Caco-2 (cell line): ENCODE measurements around the gene AGPAT3. TPM values are rescaled to one million over a fixed set of nuclear protein-coding genes. Genes with fewer than 3 reads are reported as not detected.
"Not testable (repeated sequence)": the region's sequence is repeated elsewhere in the genome, so short reads cannot be mapped to it uniquely, and the experiment has no call there.

ENCODE experiments used
- BruUV-seq: library from RNA; stranded (reverse); fragments of 400-500 nt; replicated peaks from 2 replicates; lab custom pipeline; 2021; lab: Mats Ljungman, UMichigan
- CTCF ChIA-PET: fragments of 300-600 bp; sonication (Branson Sonifier 250); formaldehyde crosslinking; loops from one replicate; lab custom pipeline; 2022; ENCODE audit warnings: antibody characterized with exemption; lab: Charles Lee
- POLR2A ChIA-PET: fragments of 300-600 bp; sonication (Branson Sonifier 250); formaldehyde crosslinking; loops from one replicate; lab custom pipeline; 2022; ENCODE audit warnings: antibody characterized with exemption; lab: Charles Lee
- DNase-seq, 2 experiments: peaks; one replicate each; pipeline versions ENCODE4 v3.0.0 to v3.0.0-alpha.2; 2020 to 2022
- H3K27me3 ChIP-seq: replicated peaks from 2 replicates; pipeline ENCODE4 v1.6.0; 2011; ENCODE audit warnings: low read length; ENCODE audit not compliant: control insufficient read depth, insufficient read depth
- H3K36me3 ChIP-seq: 2 replicates; pipeline ENCODE4 v1.5.1; 2011; ENCODE audit warnings: low read length; ENCODE audit not compliant: control insufficient read depth, insufficient read depth
- H3K4me1 ChIP-seq: fragments of 250-450 bp; sonication (Bioruptor Pico); 2 replicates; pipeline ENCODE4 v1.5.1; 2020; ENCODE audit warnings: mild to moderate bottlenecking
- H3K4me3 ChIP-seq: 2 replicates; pipeline ENCODE4 v1.5.1; 2011; ENCODE audit warnings: low read depth, mild to moderate bottlenecking, control low read depth, low read length
- H3K9me3 ChIP-seq: fragments of 250-450 bp; sonication (Bioruptor Pico); 2 replicates; pipeline ENCODE4 v1.5.1; 2020; ENCODE audit warnings: mild to moderate bottlenecking, moderate library complexity
- H3K27ac Mint-ChIP-seq: one replicate; pipeline ENCODE4 v1.8.0; 2022; ENCODE audit warnings: mixed read lengths; ENCODE audit not compliant: unreplicated experiment
- H3K27me3 Mint-ChIP-seq: one replicate; pipeline ENCODE4 v1.8.0; 2022; ENCODE audit warnings: mixed read lengths; ENCODE audit not compliant: insufficient read depth, unreplicated experiment
- H3K36me3 Mint-ChIP-seq: one replicate; pipeline ENCODE4 v1.8.0; 2022; ENCODE audit warnings: mild to moderate bottlenecking, mixed read lengths; ENCODE audit not compliant: insufficient read depth, unreplicated experiment
- H3K4me1 Mint-ChIP-seq: one replicate; pipeline ENCODE4 v1.8.0; 2022; ENCODE audit warnings: low read depth, mixed read lengths; ENCODE audit not compliant: unreplicated experiment
- H3K4me3 Mint-ChIP-seq: one replicate; pipeline ENCODE4 v1.8.0; 2022; ENCODE audit warnings: mild to moderate bottlenecking, moderate library complexity, mixed read lengths; ENCODE audit not compliant: unreplicated experiment
- H3K9me3 Mint-ChIP-seq: one replicate; pipeline ENCODE4 v1.8.0; 2022; ENCODE audit warnings: mixed read lengths; ENCODE audit not compliant: unreplicated experiment
- CTCF ChIP-seq, 2 experiments: fragments of 200-600 bp in 1 of 2; IDR thresholded peaks; 1 replicate in 1 of 2; 2 replicates in 1 of 2; pipeline versions ENCODE4 v1.5.1 to v1.8.0; 2011 to 2022; ENCODE audit warnings: antibody characterized with exemption in 1 of 2, control low read depth in 1 of 2, inconsistent platforms in 1 of 2, low read depth in 1 of 2, low read length in 1 of 2, mild to moderate bottlenecking in 1 of 2, moderate library complexity in 1 of 2; ENCODE audit not compliant: insufficient read depth in 1 of 2, severe bottlenecking in 1 of 2, unreplicated experiment in 1 of 2
- intact Hi-C: fragments of 100-400 bp; cut with micrococcal nuclease; formaldehyde crosslinking; loops from one replicate; pipeline ENCODE4 v1.10.0; 2022; ENCODE audit not compliant: unreplicated experiment
- total RNA-seq: library from RNA; stranded (reverse); gene quantifications from 2 replicates; pipeline ENCODE4 v1.2.3, GENCODE V29; 2022

AGPAT3 gene
- total RNA-seq, 1 experiment from 2014 or later, result 61.8 TPM

- BruUV-seq, result no TSS peak
- Mint-ChIP-seq H3K4me1 (no peaks in the 10 kb centered on the region), H3K27me3 (no peaks in the 10 kb centered on the region), H3K9me3 (no peaks in the 10 kb centered on the region), H3K36me3 (no peaks in the 10 kb centered on the region), H3K27ac (no peak overlapping the region), H3K4me3 (no peak overlapping the region)
- TF ChIP-seq CTCF (IDR thresholded peaks at IDR 0.05; ENCODE audit: insufficient read depth in 1 of 2, low read depth in 1 of 2, low read length in 1 of 2, severe bottlenecking in 1 of 2, unreplicated experiment in 1 of 2), result no peak
- no peaks in the 10 kb centered on the region for H3K9me3 ChIP-seq
- H3K4me1 ChIP-seq, result no peaks in the 10 kb centered on the region
- no peaks in the 10 kb centered on the region for H3K27me3 ChIP-seq
- H3K4me3 ChIP-seq, result no peak overlapping the region
- intact Hi-C loops, result no loop called here
- no peaks in the 10 kb centered on the region for H3K36me3 ChIP-seq
- ChIA-PET POLR2A (no interaction called here), CTCF (no interaction called here)
- no peak for DNase-seq
Measured at GRCh38 chr21:43840259-43840658, 24.8 kb upstream of the AGPAT3 start.

GRCh38 chr21:43842742-43843141 is 22.3 kb upstream of the AGPAT3 start:
- ChIA-PET POLR2A (no interaction called here), CTCF (no interaction called here)
- BruUV-seq, result no TSS peak
- intact Hi-C loops, result no loop called here
- no peaks in the 10 kb centered on the region for H3K36me3 ChIP-seq
- Mint-ChIP-seq H3K27ac (no peak overlapping the region), H3K9me3 (no peaks in the 10 kb centered on the region), H3K27me3 (no peaks in the 10 kb centered on the region), H3K4me3 (no peak overlapping the region), H3K4me1 (no peaks in the 10 kb centered on the region), H3K36me3 (no peaks in the 10 kb centered on the region)
- H3K9me3 ChIP-seq, result no peaks in the 10 kb centered on the region
- no peak overlapping the region for H3K4me3 ChIP-seq
- no peak for DNase-seq
- no peaks in the 10 kb centered on the region for H3K27me3 ChIP-seq
- TF ChIP-seq CTCF (IDR thresholded peaks at IDR 0.05; ENCODE audit: insufficient read depth in 1 of 2, low read depth in 1 of 2, low read length in 1 of 2, severe bottlenecking in 1 of 2, unreplicated experiment in 1 of 2), result no peak
- H3K4me1 ChIP-seq, result no peaks in the 10 kb centered on the region

- POLR2A ChIA-PET, H3K4me1 ChIP-seq, H3K4me3 ChIP-seq, H3K4me3 Mint-ChIP-seq, H3K9me3 ChIP-seq, intact Hi-C loops, H3K36me3 Mint-ChIP-seq, H3K4me1 Mint-ChIP-seq, H3K27me3 ChIP-seq, H3K36me3 ChIP-seq, H3K9me3 Mint-ChIP-seq, DNase-seq, CTCF ChIA-PET, H3K27me3 Mint-ChIP-seq, BruUV-seq, H3K27ac Mint-ChIP-seq: not testable (repeated sequence)
- peak in 1 of 2 experiments; percentile 16 for TF ChIP-seq CTCF (IDR thresholded peaks at IDR 0.05; ENCODE audit: insufficient read depth in 1 of 2, low read depth in 1 of 2, low read length in 1 of 2, severe bottlenecking in 1 of 2, unreplicated experiment in 1 of 2)
Measured at GRCh38 chr21:43844906-43845305, 20.1 kb upstream of the AGPAT3 start.
